HepG2 (cell line): ENCODE measurements around the gene TSHZ2. TPM values are rescaled to one million over a fixed set of nuclear protein-coding genes. Genes with fewer than 3 reads are reported as not detected.

Source experiments
- AKAP8 ChIP-seq: sonication (generic); formaldehyde crosslinking; IDR thresholded peaks from 2 replicates; pipeline ENCODE4 v1.5.1; 2020; ENCODE audit warnings: mild to moderate bottlenecking, missing genetic modification reagents
- ATAD3A ChIP-seq: sonication (generic); formaldehyde crosslinking; IDR thresholded peaks from 2 replicates; pipeline ENCODE4 v1.4.0; 2020; ENCODE audit warnings: missing genetic modification reagents
- ATF7 ChIP-seq, 2 experiments: fragments of 450-650 bp in 1 of 2; sonication (generic) in 1 of 2; formaldehyde crosslinking in 1 of 2; IDR thresholded peaks; 2 replicates each; pipeline versions ENCODE4 v1.4.0 to v1.6.1; 2016 to 2020; ENCODE audit warnings: antibody characterized with exemption in 1 of 2, mild to moderate bottlenecking in 1 of 2, missing genetic modification reagents in 1 of 2
- HDAC1 ChIP-seq: sonication (generic); formaldehyde crosslinking; IDR thresholded peaks from 2 replicates; pipeline ENCODE4 v1.5.1; 2020; ENCODE audit warnings: mild to moderate bottlenecking, missing genetic modification reagents
- HMGA1 ChIP-seq: sonication (generic); formaldehyde crosslinking; conservative IDR thresholded peaks from 2 replicates; pipeline ENCODE4 v1.4.0; 2020; ENCODE audit warnings: missing genetic modification reagents
- HOMEZ ChIP-seq: IDR thresholded peaks from 2 replicates; pipeline ENCODE4 v1.6.1; 2016; ENCODE audit warnings: low read depth
- HOXA9 ChIP-seq: sonication (generic); formaldehyde crosslinking; IDR thresholded peaks from 2 replicates; pipeline ENCODE4 v1.8.1; 2022; ENCODE audit warnings: missing genetic modification reagents, mild to moderate bottlenecking, moderate library complexity, borderline replicate concordance
- MIXL1 ChIP-seq: IDR thresholded peaks from 2 replicates; pipeline ENCODE4 v1.6.1; 2016
- MLX ChIP-seq: IDR thresholded peaks from 2 replicates; pipeline ENCODE4 v1.6.1; 2016
- NBN ChIP-seq: fragments of 450-650 bp; conservative IDR thresholded peaks from 2 replicates; pipeline ENCODE4 v1.6.1; 2017
- PCBP2 ChIP-seq: fragments of 200-400 bp; formaldehyde crosslinking; optimal IDR thresholded peaks from 2 replicates; pipeline ENCODE3; 2018; ENCODE audit warnings: low read length, low read depth; ENCODE audit not compliant: poor library complexity, severe bottlenecking
- RXRA ChIP-seq: sonication (generic); formaldehyde crosslinking; IDR thresholded peaks from 2 replicates; pipeline ENCODE4 v1.5.1; 2020; ENCODE audit warnings: missing genetic modification reagents
- SOX5 ChIP-seq: IDR thresholded peaks from 2 replicates; pipeline ENCODE4 v1.6.1; 2016; ENCODE audit warnings: borderline replicate concordance
- SP140L ChIP-seq: sonication (generic); formaldehyde crosslinking; IDR thresholded peaks from 2 replicates; pipeline ENCODE4 v1.4.0; 2020; ENCODE audit warnings: missing genetic modification reagents, borderline replicate concordance
- SRF ChIP-seq: IDR thresholded peaks from 2 replicates; pipeline ENCODE4 v1.6.1; 2011; ENCODE audit warnings: mild to moderate bottlenecking, low read depth, low read length, moderate library complexity
- SRY ChIP-seq: sonication (generic); formaldehyde crosslinking; IDR thresholded peaks from 2 replicates; pipeline ENCODE4 v1.8.0; 2022; ENCODE audit warnings: mild to moderate bottlenecking, missing genetic modification reagents
- YEATS4 ChIP-seq: sonication (generic); formaldehyde crosslinking; IDR thresholded peaks from 2 replicates; pipeline ENCODE4 v1.4.0; 2020; ENCODE audit warnings: missing genetic modification reagents, borderline replicate concordance
- ZNF230 ChIP-seq: sonication (generic); formaldehyde crosslinking; IDR thresholded peaks from 2 replicates; pipeline ENCODE4 v1.4.0; 2020; ENCODE audit warnings: mild to moderate bottlenecking, missing genetic modification reagents
- ZNF354B ChIP-seq: sonication (generic); formaldehyde crosslinking; IDR thresholded peaks from 2 replicates; pipeline ENCODE4 v1.8.0; 2022; ENCODE audit warnings: mild to moderate bottlenecking, missing genetic modification reagents
- ZNF891 ChIP-seq: sonication (generic); formaldehyde crosslinking; IDR thresholded peaks from 2 replicates; pipeline ENCODE4 v1.5.0; 2020; ENCODE audit warnings: mild to moderate bottlenecking, missing genetic modification reagents
- ZSCAN21 ChIP-seq: sonication (generic); formaldehyde crosslinking; IDR thresholded peaks from 2 replicates; pipeline ENCODE4 v1.8.0; 2022; ENCODE audit warnings: mild to moderate bottlenecking, missing genetic modification reagents, moderate library complexity, borderline replicate concordance
- polyA plus RNA-seq, 8 experiments: library from polyadenylated mRNA; depleted of rRNA in 3 of 8; stranded (reverse) in 7 of 8; unstranded in 1 of 8; fragments of >200 nt; fragmentation: Illumina TruSeq in 4 of 8; extraction: Trizol in 4 of 8; gene quantifications; 2 replicates each; pipeline versions ENCODE4 v1.2.1 to v1.2.3, GENCODE V29; 2011 to 2016; ENCODE audit warnings: low read depth in 4 of 8, missing spikeins in 1 of 8, mixed read lengths in 1 of 8; ENCODE audit not compliant: insufficient read depth in 1 of 8
- total RNA-seq, 5 experiments: library from RNA; depleted of rRNA; stranded (reverse); fragments of >200 nt; fragmentation: Illumina TruSeq; extraction: Trizol; gene quantifications; 2 replicates each; pipeline ENCODE4 v1.2.3, GENCODE V29; 2016; ENCODE audit warnings: low read depth in 1 of 5
- TF ChIP-seq, protein P1 (sequence below): sonication (generic); formaldehyde crosslinking; IDR thresholded peaks from 2 replicates; pipeline ENCODE4 v1.4.0; 2020; ENCODE audit warnings: missing genetic modification reagents
- TF ChIP-seq, protein P2 (sequence below): sonication (generic); formaldehyde crosslinking; IDR thresholded peaks from 2 replicates; pipeline ENCODE4 v1.4.0; 2020; ENCODE audit warnings: low read depth, mild to moderate bottlenecking, missing genetic modification reagents
- TF ChIP-seq, protein P3 (sequence below): sonication (generic); formaldehyde crosslinking; IDR thresholded peaks from 2 replicates; pipeline ENCODE4 v1.4.0; 2020; ENCODE audit warnings: missing genetic modification reagents; ENCODE audit errors: not compliant biosample characterization

Gene TSHZ2
- total and polyA plus RNA-seq, 2 of the 13 experiments (the other 11 are each of a cell fraction or from before 2014, with no cell fraction given) = 0.01 TPM; not detected in 1

DNA sequence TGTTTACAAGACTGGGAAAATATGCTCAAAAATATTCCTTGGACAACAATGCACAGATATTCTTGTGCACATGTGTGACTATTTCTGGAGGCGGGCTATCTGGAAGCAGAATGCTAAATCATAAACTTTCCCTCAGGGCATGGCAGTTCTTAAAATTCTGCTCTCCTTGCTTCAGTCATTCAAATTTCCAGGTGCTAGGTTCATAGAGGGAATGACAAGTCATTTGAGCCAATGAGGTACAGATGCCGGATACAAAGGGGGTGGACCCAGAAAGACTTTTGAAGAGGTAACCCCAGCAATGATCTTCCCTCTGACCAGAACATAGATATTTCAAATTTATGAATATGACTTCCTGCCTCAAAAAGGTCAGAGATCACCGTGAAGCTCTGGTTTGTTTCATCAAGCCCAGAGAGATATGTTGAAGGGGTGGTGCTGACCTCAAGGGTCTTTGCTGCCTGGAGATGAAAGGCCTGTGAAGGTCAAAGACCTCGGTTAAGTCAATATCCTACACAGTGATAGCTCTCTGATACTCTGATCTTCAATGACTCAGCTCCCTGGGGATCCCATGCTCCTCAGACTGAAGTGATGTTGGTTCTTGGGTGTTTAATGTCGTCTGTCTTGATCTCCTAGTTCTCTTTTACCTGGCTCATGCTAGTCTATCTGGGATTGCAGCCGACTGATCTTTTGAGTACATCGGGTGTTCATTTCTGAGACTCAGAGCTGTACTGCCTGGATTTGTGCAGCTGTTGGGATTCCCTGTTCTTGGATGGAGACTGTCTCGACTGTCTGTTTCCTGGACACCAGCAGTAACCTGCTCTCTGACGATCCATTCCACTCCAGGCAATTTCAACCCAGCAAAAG lies 47.5 kb upstream of the TSHZ2 start (continued):
- TF ChIP-seq SRY (CRISPR knock-in tag) = no peak
- 0 out of 2 replicates have a peak, but pooled peaks have one; percentile 81 for TF ChIP-seq SP140L (CRISPR knock-in tag)
- no peak for TF ChIP-seq HMGA1 (CRISPR knock-in tag)
- peak; percentile 79 for TF ChIP-seq MLX (CRISPR knock-in tag)
- TF ChIP-seq, protein P1, sequence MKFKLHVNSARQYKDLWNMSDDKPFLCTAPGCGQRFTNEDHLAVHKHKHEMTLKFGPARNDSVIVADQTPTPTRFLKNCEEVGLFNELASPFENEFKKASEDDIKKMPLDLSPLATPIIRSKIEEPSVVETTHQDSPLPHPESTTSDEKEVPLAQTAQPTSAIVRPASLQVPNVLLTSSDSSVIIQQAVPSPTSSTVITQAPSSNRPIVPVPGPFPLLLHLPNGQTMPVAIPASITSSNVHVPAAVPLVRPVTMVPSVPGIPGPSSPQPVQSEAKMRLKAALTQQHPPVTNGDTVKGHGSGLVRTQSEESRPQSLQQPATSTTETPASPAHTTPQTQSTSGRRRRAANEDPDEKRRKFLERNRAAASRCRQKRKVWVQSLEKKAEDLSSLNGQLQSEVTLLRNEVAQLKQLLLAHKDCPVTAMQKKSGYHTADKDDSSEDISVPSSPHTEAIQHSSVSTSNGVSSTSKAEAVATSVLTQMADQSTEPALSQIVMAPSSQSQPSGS (CRISPR knock-in tag) = peak; percentile 95
- no peak for TF ChIP-seq PCBP2
- no peak for TF ChIP-seq ATAD3A
- TF ChIP-seq HDAC1 (CRISPR knock-in tag) = peak; percentile 90
- no peak for TF ChIP-seq HOXA9
- peak; percentile 82 for TF ChIP-seq MIXL1 (CRISPR knock-in tag)
- TF ChIP-seq, protein P2, sequence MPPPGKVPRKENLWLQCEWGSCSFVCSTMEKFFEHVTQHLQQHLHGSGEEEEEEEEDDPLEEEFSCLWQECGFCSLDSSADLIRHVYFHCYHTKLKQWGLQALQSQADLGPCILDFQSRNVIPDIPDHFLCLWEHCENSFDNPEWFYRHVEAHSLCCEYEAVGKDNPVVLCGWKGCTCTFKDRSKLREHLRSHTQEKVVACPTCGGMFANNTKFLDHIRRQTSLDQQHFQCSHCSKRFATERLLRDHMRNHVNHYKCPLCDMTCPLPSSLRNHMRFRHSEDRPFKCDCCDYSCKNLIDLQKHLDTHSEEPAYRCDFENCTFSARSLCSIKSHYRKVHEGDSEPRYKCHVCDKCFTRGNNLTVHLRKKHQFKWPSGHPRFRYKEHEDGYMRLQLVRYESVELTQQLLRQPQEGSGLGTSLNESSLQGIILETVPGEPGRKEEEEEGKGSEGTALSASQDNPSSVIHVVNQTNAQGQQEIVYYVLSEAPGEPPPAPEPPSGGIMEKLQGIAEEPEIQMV (CRISPR knock-in tag) = no peak
- TF ChIP-seq SRF = no peak
- TF ChIP-seq ZSCAN21 = peak; percentile 80
- no peak for TF ChIP-seq NBN
- peak; percentile 86; the same call in 1 of the 2 replicates for TF ChIP-seq AKAP8 (CRISPR knock-in tag)
- TF ChIP-seq YEATS4 (CRISPR knock-in tag) = no peak
- TF ChIP-seq, protein P3, sequence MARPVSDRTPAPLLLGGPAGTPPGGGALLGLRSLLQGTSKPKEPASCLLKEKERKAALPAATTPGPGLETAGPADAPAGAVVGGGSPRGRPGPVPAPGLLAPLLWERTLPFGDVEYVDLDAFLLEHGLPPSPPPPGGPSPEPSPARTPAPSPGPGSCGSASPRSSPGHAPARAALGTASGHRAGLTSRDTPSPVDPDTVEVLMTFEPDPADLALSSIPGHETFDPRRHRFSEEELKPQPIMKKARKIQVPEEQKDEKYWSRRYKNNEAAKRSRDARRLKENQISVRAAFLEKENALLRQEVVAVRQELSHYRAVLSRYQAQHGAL = no peak
- TF ChIP-seq HOMEZ (CRISPR knock-in tag) = peak; percentile 73; the same call in 1 of the 2 replicates
- TF ChIP-seq ZNF891 (CRISPR knock-in tag) = no peak; the same call in 1 of the 2 replicates
- TF ChIP-seq ATF7 (IDR thresholded peaks at IDR 0.05) = no peak
- TF ChIP-seq ATF7 (CRISPR knock-in tag; IDR thresholded peaks at IDR 0.05) = peak; percentile 24; the same call in 1 of the 2 replicates
- TF ChIP-seq ZNF354B (CRISPR knock-in tag) = no peak
- peak; percentile 99; the same call in 1 of the 2 replicates for TF ChIP-seq RXRA
- peak; percentile 91 for TF ChIP-seq SOX5
- 0 out of 2 replicates have a peak, but pooled peaks have one; percentile 68 for TF ChIP-seq ZNF230 (CRISPR knock-in tag)
